Liver (tissue), 9 donors: Measurements from ENCODE around the gene NCS1. TPM values are rescaled to one million over a fixed set of nuclear protein-coding genes. Genes with fewer than 3 reads are reported as not detected.

ENCODE experiments used
- DNase-seq: peaks from one replicate; pipeline ENCODE4 v3.0.0-alpha.2; 2017; ENCODE audit warnings: low spot score
- H3K27ac ChIP-seq, 2 donors: one replicate each; pipeline ENCODE4 v1.7.0; 2013; ENCODE audit warnings: inconsistent platforms in 2 of 2, low read length in 2 of 2, control low read depth in 1 of 2, low read depth in 1 of 2, mild to moderate bottlenecking in 1 of 2
- H3K27me3 ChIP-seq, 4 donors: one replicate each; pipeline versions ENCODE4 v1.6.1 to v1.7.0; 2013; ENCODE audit warnings: low read length in 3 of 4, inconsistent platforms in 1 of 4, mild to moderate bottlenecking in 1 of 4, moderate library complexity in 1 of 4; ENCODE audit not compliant: control insufficient read depth in 4 of 4, insufficient read depth in 4 of 4
- H3K36me3 ChIP-seq, 4 donors: one replicate each; pipeline versions ENCODE4 v1.6.1 to v1.7.0; 2013; ENCODE audit warnings: low read length in 3 of 4, mild to moderate bottlenecking in 3 of 4, low read depth in 1 of 4, moderate library complexity in 1 of 4; ENCODE audit not compliant: control insufficient read depth in 4 of 4, insufficient read depth in 3 of 4
- H3K4me1 ChIP-seq, 4 donors: one replicate each; pipeline versions ENCODE4 v1.6.1 to v1.7.0; 2013; ENCODE audit warnings: low read length in 3 of 4, mild to moderate bottlenecking in 3 of 4, moderate library complexity in 1 of 4; ENCODE audit not compliant: control insufficient read depth in 4 of 4, insufficient read depth in 4 of 4
- H3K4me3 ChIP-seq, 3 donors: one replicate each; pipeline versions ENCODE4 v1.6.1 to v1.7.0; 2013; ENCODE audit warnings: low read length in 3 of 3, control low read depth in 1 of 3, low read depth in 1 of 3, mild to moderate bottlenecking in 1 of 3
- H3K9ac ChIP-seq, 2 donors: one replicate each; pipeline ENCODE4 v1.7.0; 2013; ENCODE audit warnings: low read length in 2 of 2, mild to moderate bottlenecking in 2 of 2, moderate library complexity in 2 of 2, control low read depth in 1 of 2, low read depth in 1 of 2
- H3K9me3 ChIP-seq, 4 donors: one replicate each; pipeline versions ENCODE4 v1.6.1 to v1.7.0; 2013; ENCODE audit warnings: low read length in 3 of 4; ENCODE audit not compliant: control insufficient read depth in 4 of 4
- EGR1 ChIP-seq, 2 donors: IDR thresholded peaks; 2 replicates each; pipeline ENCODE4 v1.6.1; 2016 to 2018; ENCODE audit warnings: antibody characterized with exemption in 2 of 2, low read depth in 2 of 2
- FOXA1 ChIP-seq: IDR thresholded peaks from 2 replicates; pipeline ENCODE4 v1.6.1; 2016; ENCODE audit warnings: antibody characterized with exemption
- FOXA2 ChIP-seq: IDR thresholded peaks from 2 replicates; pipeline ENCODE4 v1.6.1; 2016; ENCODE audit warnings: antibody characterized with exemption
- GABPA ChIP-seq, 2 donors: IDR thresholded peaks in 1 of 2; conservative IDR thresholded peaks in 1 of 2; 2 replicates each; pipeline ENCODE4 v1.6.1; 2016; ENCODE audit warnings: antibody characterized with exemption in 2 of 2, mild to moderate bottlenecking in 1 of 2, moderate library complexity in 1 of 2
- HNF4A ChIP-seq, 2 donors: conservative IDR thresholded peaks; 2 replicates each; pipeline ENCODE4 v1.6.1; 2016; ENCODE audit warnings: antibody characterized with exemption in 2 of 2, mild to moderate bottlenecking in 2 of 2
- HNF4G ChIP-seq: IDR thresholded peaks from 2 replicates; pipeline ENCODE4 v1.6.1; 2016; ENCODE audit warnings: antibody characterized with exemption
- JUND ChIP-seq, 2 donors: IDR thresholded peaks; 2 replicates each; pipeline ENCODE4 v1.6.1; 2016; ENCODE audit warnings: antibody characterized with exemption in 2 of 2
- RAD21 ChIP-seq, 2 donors: IDR thresholded peaks; 2 replicates each; pipeline ENCODE4 v1.6.1; 2016; ENCODE audit warnings: antibody characterized with exemption in 2 of 2, mild to moderate bottlenecking in 2 of 2
- RXRA ChIP-seq, 2 donors: IDR thresholded peaks; 2 replicates each; pipeline ENCODE4 v1.6.1; 2017 to 2018; ENCODE audit warnings: antibody characterized with exemption in 2 of 2, mild to moderate bottlenecking in 1 of 2
- TAF1 ChIP-seq: conservative IDR thresholded peaks from 2 replicates; pipeline ENCODE4 v1.6.1; 2016; ENCODE audit warnings: antibody characterized with exemption, mild to moderate bottlenecking
- YY1 ChIP-seq: IDR thresholded peaks from 2 replicates; pipeline ENCODE4 v1.6.1; 2016; ENCODE audit warnings: antibody characterized with exemption, mild to moderate bottlenecking
- WGBS: extraction: QIAGEN DNeasy Blood & Tissue Kit; methylation state at CpG from one replicate; pipeline ENCODE4 v1.1.7; 2013; 5-methylcytosine and 5-hydroxymethylcytosine counted together
- polyA plus RNA-seq, 2 donors: library from polyadenylated mRNA; stranded (reverse) in 1 of 2; unstranded in 1 of 2; fragments of 200-250 nt in 1 of 2; fragments of >200 nt in 1 of 2; fragmentation: Nextera tagmentation in 1 of 2; extraction: Ambion mirVana in 1 of 2; gene quantifications; one replicate each; pipeline versions ENCODE4 v1.2.1 to v1.2.3, GENCODE V29; 2013 to 2015
- total RNA-seq, 2 donors: library from RNA; depleted of rRNA; stranded (reverse); fragments of >200 nt; gene quantifications; one replicate each; pipeline ENCODE4 v1.2.3, GENCODE V29; 2014
- TF ChIP-seq, protein P1 (sequence below): IDR thresholded peaks from 2 replicates; pipeline ENCODE4 v1.6.1; 2016; ENCODE audit warnings: antibody characterized with exemption
- TF ChIP-seq, protein P2 (sequence below): fragments of 150-350 bp; IDR thresholded peaks from 2 replicates; pipeline ENCODE4 v1.5.1; 2017; ENCODE audit warnings: improper control_type of control experiment, low read depth, low read length; ENCODE audit not compliant: missing input control
- TF ChIP-seq, protein P3 (sequence below): IDR thresholded peaks from 2 replicates; pipeline ENCODE4 v1.6.1; 2016; ENCODE audit warnings: antibody characterized with exemption, mild to moderate bottlenecking
- TF ChIP-seq, protein P4 (sequence below): IDR thresholded peaks from 2 replicates; pipeline ENCODE4 v1.6.1; 2016; ENCODE audit warnings: antibody characterized with exemption
- TF ChIP-seq, protein P5 (sequence below): IDR thresholded peaks from 2 replicates; pipeline ENCODE4 v1.6.1; 2016; ENCODE audit warnings: antibody characterized with exemption
- donor health status: healthy.
- donor health status: healthy.
- donor health status: healthy.
- donor health status: healthy.
- donor health status: healthy.

NCS1 gene
- total and polyA plus RNA-seq, 4 donors = 0.35 to 2.5 (median 1.2) TPM

DNA sequence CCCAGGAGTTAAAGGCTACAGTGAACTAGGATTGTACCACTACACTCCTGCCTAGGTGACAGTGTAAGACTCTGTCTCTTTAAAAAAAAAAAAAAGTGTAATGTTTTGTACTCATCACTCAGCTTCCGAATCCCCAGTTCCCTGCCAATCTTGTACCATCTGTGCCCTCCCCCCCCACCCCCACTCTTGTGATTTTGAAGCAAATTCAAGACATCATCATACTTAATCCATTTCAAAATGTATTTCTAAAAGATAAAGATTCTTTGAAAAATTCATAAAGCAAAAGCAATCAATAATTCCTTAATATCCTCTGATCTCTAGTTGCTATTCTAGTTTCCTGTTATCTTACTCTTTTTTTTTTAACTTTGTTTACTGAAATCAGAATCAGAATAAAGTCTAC is 58.4 kb downstream of the NCS1 start (continued):
- TF ChIP-seq, protein P1, sequence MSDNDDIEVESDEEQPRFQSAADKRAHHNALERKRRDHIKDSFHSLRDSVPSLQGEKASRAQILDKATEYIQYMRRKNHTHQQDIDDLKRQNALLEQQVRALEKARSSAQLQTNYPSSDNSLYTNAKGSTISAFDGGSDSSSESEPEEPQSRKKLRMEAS = no peak
- TF ChIP-seq TAF1 = no peak
- no peak for TF ChIP-seq RAD21 (IDR thresholded peaks at IDR 0.05)

DNA sequence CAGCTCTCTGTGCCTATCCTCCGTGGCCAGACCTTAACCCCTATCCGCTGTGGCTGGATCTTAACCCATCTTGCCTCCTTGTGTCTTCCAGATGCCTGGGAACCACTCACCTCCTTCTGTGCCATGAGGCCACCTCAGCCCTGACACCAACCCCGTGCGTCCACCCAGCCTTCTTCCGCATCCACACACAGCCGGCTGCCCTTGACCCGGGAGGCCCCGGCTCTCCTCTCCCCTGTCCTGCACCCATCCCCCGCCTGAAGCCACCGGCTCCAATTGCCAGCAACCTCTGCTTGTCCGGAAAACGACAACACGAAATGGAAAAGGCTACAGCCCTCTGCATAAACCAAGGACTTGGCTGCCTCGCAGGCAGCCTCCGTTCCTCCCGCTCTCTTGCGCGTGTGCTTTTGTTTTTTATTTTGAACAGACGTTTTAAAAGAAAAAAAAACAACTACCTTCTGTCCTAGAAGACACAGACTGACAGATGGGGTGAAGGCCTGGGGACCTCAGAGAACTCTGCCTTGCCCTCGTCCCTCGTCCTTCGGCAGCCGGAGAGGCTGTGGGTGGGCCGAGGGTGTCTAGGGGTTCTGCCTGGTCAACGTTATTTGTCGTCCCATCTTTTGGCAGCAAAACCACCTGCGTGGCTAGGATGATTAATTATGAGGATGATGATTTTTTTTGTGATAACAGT is 60.8 kb downstream of the NCS1 start:
- Histone ChIP-seq H3K4me1 (peaks cover 0 to 5% (median under 1%) of the 10 kb centered on the region in 4 donors), H3K9me3 (no peaks in the 10 kb centered on the region), H3K36me3 (no peaks in the 10 kb centered on the region), H3K27me3 (no peaks in the 10 kb centered on the region), H3K9ac (no peak overlapping the region), H3K4me3 (no peak overlapping the region), H3K27ac (no peak overlapping the region)
- DNase-seq = no peak
- WGBS = 84% methylated on average over 27 of the region's 27 CpGs
- TF ChIP-seq TAF1 (no peak), JUND (IDR thresholded peaks at IDR 0.05) (no peak), EGR1 (IDR thresholded peaks at IDR 0.05; ENCODE audit: low read depth in 2 of 2) (no peak), HNF4A (conservative IDR thresholded peaks at IDR 0.05) (no peak), RAD21 (IDR thresholded peaks at IDR 0.05) (no peak), YY1 (no peak), HNF4G (no peak), RXRA (IDR thresholded peaks at IDR 0.05) (no peak), FOXA2 (no peak), GABPA (IDR thresholded peaks at IDR 0.05 in 1 of 2, conservative IDR thresholded peaks at IDR 0.05 in 1 of 2) (no peak), FOXA1 (no peak)
- TF ChIP-seq, protein P2, sequence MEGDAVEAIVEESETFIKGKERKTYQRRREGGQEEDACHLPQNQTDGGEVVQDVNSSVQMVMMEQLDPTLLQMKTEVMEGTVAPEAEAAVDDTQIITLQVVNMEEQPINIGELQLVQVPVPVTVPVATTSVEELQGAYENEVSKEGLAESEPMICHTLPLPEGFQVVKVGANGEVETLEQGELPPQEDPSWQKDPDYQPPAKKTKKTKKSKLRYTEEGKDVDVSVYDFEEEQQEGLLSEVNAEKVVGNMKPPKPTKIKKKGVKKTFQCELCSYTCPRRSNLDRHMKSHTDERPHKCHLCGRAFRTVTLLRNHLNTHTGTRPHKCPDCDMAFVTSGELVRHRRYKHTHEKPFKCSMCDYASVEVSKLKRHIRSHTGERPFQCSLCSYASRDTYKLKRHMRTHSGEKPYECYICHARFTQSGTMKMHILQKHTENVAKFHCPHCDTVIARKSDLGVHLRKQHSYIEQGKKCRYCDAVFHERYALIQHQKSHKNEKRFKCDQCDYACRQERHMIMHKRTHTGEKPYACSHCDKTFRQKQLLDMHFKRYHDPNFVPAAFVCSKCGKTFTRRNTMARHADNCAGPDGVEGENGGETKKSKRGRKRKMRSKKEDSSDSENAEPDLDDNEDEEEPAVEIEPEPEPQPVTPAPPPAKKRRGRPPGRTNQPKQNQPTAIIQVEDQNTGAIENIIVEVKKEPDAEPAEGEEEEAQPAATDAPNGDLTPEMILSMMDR = no peak
- TF ChIP-seq, protein P1 = no peak
- TF ChIP-seq, protein P3, sequence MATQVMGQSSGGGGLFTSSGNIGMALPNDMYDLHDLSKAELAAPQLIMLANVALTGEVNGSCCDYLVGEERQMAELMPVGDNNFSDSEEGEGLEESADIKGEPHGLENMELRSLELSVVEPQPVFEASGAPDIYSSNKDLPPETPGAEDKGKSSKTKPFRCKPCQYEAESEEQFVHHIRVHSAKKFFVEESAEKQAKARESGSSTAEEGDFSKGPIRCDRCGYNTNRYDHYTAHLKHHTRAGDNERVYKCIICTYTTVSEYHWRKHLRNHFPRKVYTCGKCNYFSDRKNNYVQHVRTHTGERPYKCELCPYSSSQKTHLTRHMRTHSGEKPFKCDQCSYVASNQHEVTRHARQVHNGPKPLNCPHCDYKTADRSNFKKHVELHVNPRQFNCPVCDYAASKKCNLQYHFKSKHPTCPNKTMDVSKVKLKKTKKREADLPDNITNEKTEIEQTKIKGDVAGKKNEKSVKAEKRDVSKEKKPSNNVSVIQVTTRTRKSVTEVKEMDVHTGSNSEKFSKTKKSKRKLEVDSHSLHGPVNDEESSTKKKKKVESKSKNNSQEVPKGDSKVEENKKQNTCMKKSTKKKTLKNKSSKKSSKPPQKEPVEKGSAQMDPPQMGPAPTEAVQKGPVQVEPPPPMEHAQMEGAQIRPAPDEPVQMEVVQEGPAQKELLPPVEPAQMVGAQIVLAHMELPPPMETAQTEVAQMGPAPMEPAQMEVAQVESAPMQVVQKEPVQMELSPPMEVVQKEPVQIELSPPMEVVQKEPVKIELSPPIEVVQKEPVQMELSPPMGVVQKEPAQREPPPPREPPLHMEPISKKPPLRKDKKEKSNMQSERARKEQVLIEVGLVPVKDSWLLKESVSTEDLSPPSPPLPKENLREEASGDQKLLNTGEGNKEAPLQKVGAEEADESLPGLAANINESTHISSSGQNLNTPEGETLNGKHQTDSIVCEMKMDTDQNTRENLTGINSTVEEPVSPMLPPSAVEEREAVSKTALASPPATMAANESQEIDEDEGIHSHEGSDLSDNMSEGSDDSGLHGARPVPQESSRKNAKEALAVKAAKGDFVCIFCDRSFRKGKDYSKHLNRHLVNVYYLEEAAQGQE = no peak
- TF ChIP-seq, protein P4, sequence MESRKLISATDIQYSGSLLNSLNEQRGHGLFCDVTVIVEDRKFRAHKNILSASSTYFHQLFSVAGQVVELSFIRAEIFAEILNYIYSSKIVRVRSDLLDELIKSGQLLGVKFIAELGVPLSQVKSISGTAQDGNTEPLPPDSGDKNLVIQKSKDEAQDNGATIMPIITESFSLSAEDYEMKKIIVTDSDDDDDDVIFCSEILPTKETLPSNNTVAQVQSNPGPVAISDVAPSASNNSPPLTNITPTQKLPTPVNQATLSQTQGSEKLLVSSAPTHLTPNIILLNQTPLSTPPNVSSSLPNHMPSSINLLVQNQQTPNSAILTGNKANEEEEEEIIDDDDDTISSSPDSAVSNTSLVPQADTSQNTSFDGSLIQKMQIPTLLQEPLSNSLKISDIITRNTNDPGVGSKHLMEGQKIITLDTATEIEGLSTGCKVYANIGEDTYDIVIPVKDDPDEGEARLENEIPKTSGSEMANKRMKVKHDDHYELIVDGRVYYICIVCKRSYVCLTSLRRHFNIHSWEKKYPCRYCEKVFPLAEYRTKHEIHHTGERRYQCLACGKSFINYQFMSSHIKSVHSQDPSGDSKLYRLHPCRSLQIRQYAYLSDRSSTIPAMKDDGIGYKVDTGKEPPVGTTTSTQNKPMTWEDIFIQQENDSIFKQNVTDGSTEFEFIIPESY = no peak
- TF ChIP-seq, protein P5, sequence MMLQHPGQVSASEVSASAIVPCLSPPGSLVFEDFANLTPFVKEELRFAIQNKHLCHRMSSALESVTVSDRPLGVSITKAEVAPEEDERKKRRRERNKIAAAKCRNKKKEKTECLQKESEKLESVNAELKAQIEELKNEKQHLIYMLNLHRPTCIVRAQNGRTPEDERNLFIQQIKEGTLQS = no peak
